H9 (cell line): Measurements from ENCODE around the gene PREPL. TPM values are rescaled to one million over a fixed set of nuclear protein-coding genes. Genes with fewer than 3 reads are reported as not detected.

Experiments used
- DNase-seq: peaks from one replicate; pipeline ENCODE4 v3.0.0-alpha.2; 2017
- H2AFZ ChIP-seq: one replicate; pipeline ENCODE4 v1.6.1; 2013; ENCODE audit warnings: mild to moderate bottlenecking, low read length, control low read depth, moderate library complexity
- H2AK5ac ChIP-seq: 2 replicates; pipeline ENCODE4 v1.6.1; 2013; ENCODE audit warnings: low read length, control low read depth, mixed read lengths; ENCODE audit not compliant: insufficient read length
- H2BK120ac ChIP-seq: one replicate; pipeline ENCODE4 v1.6.1; 2013; ENCODE audit warnings: low read depth, mild to moderate bottlenecking, low read length, control low read depth, inconsistent platforms; ENCODE audit not compliant: poor library complexity, severe bottlenecking
- H2BK12ac ChIP-seq: 2 replicates; pipeline ENCODE4 v1.6.1; 2013; ENCODE audit warnings: low read length, control low read depth, mixed read lengths, low read depth; ENCODE audit not compliant: insufficient read length
- H2BK15ac ChIP-seq: 2 replicates; pipeline ENCODE4 v1.6.1; 2013; ENCODE audit warnings: low read depth, low read length, control low read depth
- H2BK20ac ChIP-seq: one replicate; pipeline ENCODE4 v1.6.1; 2013; ENCODE audit warnings: low read depth, mild to moderate bottlenecking, low read length, control low read depth, inconsistent platforms; ENCODE audit not compliant: poor library complexity, severe bottlenecking
- H2BK5ac ChIP-seq: 2 replicates; pipeline ENCODE4 v1.6.1; 2013; ENCODE audit warnings: low read length, control low read depth, mixed read lengths; ENCODE audit not compliant: insufficient read length
- H3K14ac ChIP-seq: 2 replicates; pipeline ENCODE4 v1.6.1; 2013; ENCODE audit warnings: low read length, control low read depth; ENCODE audit not compliant: insufficient read depth
- H3K18ac ChIP-seq: 2 replicates; pipeline ENCODE4 v1.6.1; 2013; ENCODE audit warnings: low read depth, mild to moderate bottlenecking, mixed read lengths, low read length, control low read depth; ENCODE audit not compliant: insufficient read length
- H3K23ac ChIP-seq: 2 replicates; pipeline ENCODE4 v1.6.1; 2013; ENCODE audit warnings: low read length, control low read depth, mixed read lengths, low read depth; ENCODE audit not compliant: insufficient read length
- H3K23me2 ChIP-seq: 2 replicates; pipeline ENCODE4 v1.6.1; 2013; ENCODE audit warnings: low read depth, mild to moderate bottlenecking, mixed read lengths, low read length, control low read depth; ENCODE audit not compliant: insufficient read length, poor library complexity, severe bottlenecking
- H3K27ac ChIP-seq: 2 replicates; pipeline ENCODE4 v1.5.1; 2013; ENCODE audit warnings: low read length, control low read depth, mixed read lengths, low read depth; ENCODE audit not compliant: insufficient read length
- H3K27me3 ChIP-seq: 2 replicates; pipeline ENCODE4 v1.6.1; 2013; ENCODE audit warnings: low read length, control low read depth, inconsistent platforms; ENCODE audit not compliant: insufficient read depth
- H3K4ac ChIP-seq: 2 replicates; pipeline ENCODE4 v1.6.1; 2013; ENCODE audit warnings: low read depth, mild to moderate bottlenecking, control low read depth, inconsistent platforms, low read length, moderate library complexity
- H3K4me1 ChIP-seq: 2 replicates; pipeline ENCODE4 v1.6.1; 2013; ENCODE audit warnings: low read length, control low read depth, inconsistent platforms; ENCODE audit not compliant: insufficient read depth
- H3K4me2 ChIP-seq: 2 replicates; pipeline ENCODE4 v1.6.1; 2013; ENCODE audit warnings: low read length, control low read depth, mixed read lengths; ENCODE audit not compliant: insufficient read length, insufficient read depth
- H3K56ac ChIP-seq: 2 replicates; pipeline ENCODE4 v1.6.1; 2013; ENCODE audit warnings: low read depth, mild to moderate bottlenecking, mixed read lengths, low read length, control low read depth; ENCODE audit not compliant: insufficient read length
- H3K79me1 ChIP-seq: 2 replicates; pipeline ENCODE4 v1.6.1; 2013; ENCODE audit warnings: low read depth, mild to moderate bottlenecking, moderate library complexity, low read length, control low read depth, inconsistent platforms; ENCODE audit not compliant: insufficient read depth, poor library complexity, severe bottlenecking
- H3K79me2 ChIP-seq: 2 replicates; pipeline ENCODE4 v1.6.1; 2013; ENCODE audit warnings: low read length, control low read depth, inconsistent platforms; ENCODE audit not compliant: insufficient read depth
- H3K9ac ChIP-seq: 2 replicates; pipeline ENCODE4 v1.6.1; 2013; ENCODE audit warnings: low read length, control low read depth, mixed read lengths; ENCODE audit not compliant: insufficient read length; ENCODE audit errors: extremely low read depth
- H3K9me3 ChIP-seq: one replicate; pipeline ENCODE4 v1.6.1; 2013; ENCODE audit warnings: low read depth, low read length, inconsistent platforms; ENCODE audit not compliant: control insufficient read depth
- H3T11ph ChIP-seq: one replicate; pipeline ENCODE4 v1.6.1; 2013; ENCODE audit warnings: mild to moderate bottlenecking, low read length, control low read depth, inconsistent platforms
- H4K20me1 ChIP-seq: one replicate; pipeline ENCODE4 v1.6.1; 2013; ENCODE audit not compliant: control insufficient read depth, insufficient read length, insufficient read depth
- H4K5ac ChIP-seq: 2 replicates; pipeline ENCODE4 v1.6.1; 2013; ENCODE audit warnings: low read depth, mild to moderate bottlenecking, mixed read lengths, low read length, control low read depth; ENCODE audit not compliant: insufficient read length
- H4K8ac ChIP-seq: replicated peaks from 2 replicates; pipeline ENCODE4 v1.6.1; 2013; ENCODE audit warnings: low read length, control low read depth, mixed read lengths, low read depth; ENCODE audit not compliant: insufficient read length
- H4K91ac ChIP-seq: 2 replicates; pipeline ENCODE4 v1.6.1; 2013; ENCODE audit warnings: low read depth, mild to moderate bottlenecking, moderate library complexity, mixed read lengths, low read length, control low read depth; ENCODE audit not compliant: insufficient read length
- H3K27ac Mint-ChIP-seq, 3 experiments: 2 replicates in 2 of 3; 3 replicates in 1 of 3; pipeline ENCODE4 v1.8.0; 2020 to 2021; ENCODE audit warnings: mixed read lengths in 3 of 3, mild to moderate bottlenecking in 1 of 3, moderate library complexity in 1 of 3
- H3K27me3 Mint-ChIP-seq: 2 replicates; pipeline ENCODE4 v1.8.0; 2021; ENCODE audit warnings: low read depth, mild to moderate bottlenecking, moderate library complexity, mixed read lengths
- H3K36me3 Mint-ChIP-seq, 3 experiments: 2 replicates in 2 of 3; 3 replicates in 1 of 3; pipeline ENCODE4 v1.8.0; 2020 to 2021; ENCODE audit warnings: low read depth in 3 of 3, mixed read lengths in 3 of 3; ENCODE audit not compliant: insufficient read depth in 1 of 3
- H3K4me1 Mint-ChIP-seq, 2 experiments: 2 replicates each; pipeline ENCODE4 v1.8.0; 2020; ENCODE audit warnings: mixed read lengths in 2 of 2
- H3K4me3 Mint-ChIP-seq, 2 experiments: 2 replicates in 1 of 2; 3 replicates in 1 of 2; pipeline ENCODE4 v1.8.0; 2020 to 2021; ENCODE audit warnings: mild to moderate bottlenecking in 2 of 2, mixed read lengths in 2 of 2, moderate library complexity in 1 of 2
- H3K9me3 Mint-ChIP-seq, 2 experiments: 2 replicates in 1 of 2; 3 replicates in 1 of 2; pipeline ENCODE4 v1.8.0; 2020; ENCODE audit warnings: mild to moderate bottlenecking in 2 of 2, mixed read lengths in 2 of 2, moderate library complexity in 1 of 2
- WGBS: extraction: QIAGEN DNeasy Blood & Tissue Kit; methylation state at CpG from one replicate; pipeline ENCODE4 v1.1.7; 2013; ENCODE audit warnings: missing lambda C conversion rate, low lambda C conversion rate, mixed read lengths; ENCODE audit not compliant: insufficient read length; ENCODE audit errors: extremely low coverage; 5-methylcytosine and 5-hydroxymethylcytosine counted together
- total RNA-seq: library from RNA; stranded (reverse); gene quantifications from 2 replicates; pipeline ENCODE4 v1.2.1, GENCODE V29; 2021
- TF ChIP-seq, protein P1 (sequence below): fragments of 200-600 bp; sonication (generic); conservative IDR thresholded peaks from 3 replicates; pipeline ENCODE4 v1.8.0; 2021; ENCODE audit warnings: antibody characterized with exemption, mild to moderate bottlenecking

Gene PREPL
- total RNA-seq, 1 experiment from 2014 or later, result 30.1 TPM

DNA sequence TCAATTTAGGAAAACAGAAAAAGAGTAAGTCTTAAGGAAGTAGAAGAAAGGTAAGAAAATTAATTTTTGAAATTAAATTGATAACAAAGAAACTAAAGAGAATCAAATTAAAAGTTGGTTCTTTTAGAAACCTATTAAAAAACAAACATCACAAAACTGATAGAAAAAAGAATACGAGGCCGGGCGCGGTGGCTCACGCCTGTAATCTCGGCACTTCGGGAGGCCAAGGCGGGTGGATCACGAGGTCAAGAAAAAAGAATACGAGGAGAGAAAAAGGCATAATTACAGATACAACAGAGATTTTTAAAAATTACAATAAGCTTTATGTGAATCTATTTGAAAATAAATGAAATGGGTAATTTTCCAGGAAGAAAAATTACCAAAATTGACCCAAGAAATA is 11.8 kb downstream of the PREPL start:
- Histone ChIP-seq H3K23me2 (no peaks in the 10 kb centered on the region), H4K5ac (no peak overlapping the region), H3K4me2 (no peak overlapping the region), H3K23ac (no peak overlapping the region), H2BK120ac (no peak overlapping the region), H3K9me3 (no peaks in the 10 kb centered on the region), H4K91ac (no peak overlapping the region), H2AFZ (no peak overlapping the region), H3T11ph (no peak overlapping the region), H4K20me1 (no peaks in the 10 kb centered on the region), H2BK20ac (no peak overlapping the region), H3K27me3 (no peaks in the 10 kb centered on the region), H2BK12ac (no peak overlapping the region), H3K4me1 (no peaks in the 10 kb centered on the region), H2AK5ac (no peak overlapping the region), H3K56ac (no peak overlapping the region), H3K4ac (no peak overlapping the region), H2BK15ac (no peak overlapping the region), H3K18ac (no peak overlapping the region), H4K8ac (no peak overlapping the region), H3K14ac (no peak overlapping the region), H2BK5ac (no peak overlapping the region), H3K27ac (no peak overlapping the region), H3K79me2 (no peaks in the 10 kb centered on the region; the same call in 1 of the 2 replicates), H3K79me1 (no peaks in the 10 kb centered on the region), H3K9ac (no peak overlapping the region)
- H3K36me3 Mint-ChIP-seq, result peaks cover 3 to 7% (median 6%) of the 10 kb centered on the region in 3 experiments; a peak in 3 of 7 replicates
- no peak overlapping the region for H3K27ac Mint-ChIP-seq
- DNase-seq, result no peak
- TF ChIP-seq, protein P1, sequence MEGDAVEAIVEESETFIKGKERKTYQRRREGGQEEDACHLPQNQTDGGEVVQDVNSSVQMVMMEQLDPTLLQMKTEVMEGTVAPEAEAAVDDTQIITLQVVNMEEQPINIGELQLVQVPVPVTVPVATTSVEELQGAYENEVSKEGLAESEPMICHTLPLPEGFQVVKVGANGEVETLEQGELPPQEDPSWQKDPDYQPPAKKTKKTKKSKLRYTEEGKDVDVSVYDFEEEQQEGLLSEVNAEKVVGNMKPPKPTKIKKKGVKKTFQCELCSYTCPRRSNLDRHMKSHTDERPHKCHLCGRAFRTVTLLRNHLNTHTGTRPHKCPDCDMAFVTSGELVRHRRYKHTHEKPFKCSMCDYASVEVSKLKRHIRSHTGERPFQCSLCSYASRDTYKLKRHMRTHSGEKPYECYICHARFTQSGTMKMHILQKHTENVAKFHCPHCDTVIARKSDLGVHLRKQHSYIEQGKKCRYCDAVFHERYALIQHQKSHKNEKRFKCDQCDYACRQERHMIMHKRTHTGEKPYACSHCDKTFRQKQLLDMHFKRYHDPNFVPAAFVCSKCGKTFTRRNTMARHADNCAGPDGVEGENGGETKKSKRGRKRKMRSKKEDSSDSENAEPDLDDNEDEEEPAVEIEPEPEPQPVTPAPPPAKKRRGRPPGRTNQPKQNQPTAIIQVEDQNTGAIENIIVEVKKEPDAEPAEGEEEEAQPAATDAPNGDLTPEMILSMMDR, result no peak
- H3K27me3 Mint-ChIP-seq, result no peaks in the 10 kb centered on the region
- H3K9me3 Mint-ChIP-seq, result no peaks in the 10 kb centered on the region
- no peak overlapping the region for H3K4me3 Mint-ChIP-seq
- H3K4me1 Mint-ChIP-seq, result peaks cover 13% of the 10 kb centered on the region in 2 experiments
- no CpG with 5 or more reads among the region's 10 CpGs for WGBS
